OCI-LY1 (cell line): ENCODE results near the gene MYLK2.

ENCODE experiments used
- H2AFZ ChIP-seq: fragments of 200-600 bp; sonication (generic), shearing (Covaris generic); 2 replicates; pipeline ENCODE4 v1.6.0; 2014; ENCODE audit warnings: antibody characterized with exemption, mild to moderate bottlenecking, low read length
- H3F3A ChIP-seq: fragments of 200-600 bp; sonication (generic), shearing (Covaris generic); 2 replicates; pipeline ENCODE4 v1.6.0; 2014; ENCODE audit warnings: mild to moderate bottlenecking, antibody characterized with exemption, low read length, moderate library complexity; ENCODE audit not compliant: insufficient read depth
- H3K27ac ChIP-seq: fragments of 200-600 bp; sonication (generic); 2 replicates; pipeline ENCODE4 v1.5.1; 2014; ENCODE audit warnings: low read length, mixed run types, mild to moderate bottlenecking, low read depth; ENCODE audit not compliant: poor library complexity, severe bottlenecking
- H3K27me3 ChIP-seq: fragments of 200-600 bp; sonication (generic); 2 replicates; pipeline ENCODE4 v1.6.0; 2014; ENCODE audit warnings: antibody characterized with exemption, mild to moderate bottlenecking, low read length, moderate library complexity; ENCODE audit not compliant: insufficient read depth
- H3K36me3 ChIP-seq: fragments of 200-600 bp; sonication (generic); 2 replicates; pipeline ENCODE4 v1.6.1; 2014; ENCODE audit warnings: mild to moderate bottlenecking, antibody characterized with exemption, low read length, moderate library complexity, mixed read lengths; ENCODE audit not compliant: insufficient read depth
- H3K4me1 ChIP-seq: fragments of 200-600 bp; sonication (generic); 2 replicates; pipeline ENCODE4 v1.5.1; 2014; ENCODE audit warnings: mild to moderate bottlenecking, low read length, moderate library complexity; ENCODE audit not compliant: insufficient read depth, severe bottlenecking
- H3K4me2 ChIP-seq: fragments of 200-600 bp; sonication (generic), shearing (Covaris generic); 2 replicates; pipeline ENCODE4 v1.6.1; 2014; ENCODE audit warnings: low read length
- H3K4me3 ChIP-seq: fragments of 200-600 bp; sonication (generic); 2 replicates; pipeline ENCODE4 v1.5.1; 2014; ENCODE audit warnings: low read length, low read depth, mild to moderate bottlenecking, mixed read lengths; ENCODE audit not compliant: poor library complexity, severe bottlenecking
- H3K79me2 ChIP-seq: fragments of 200-600 bp; shearing (Covaris generic); 2 replicates; pipeline ENCODE4 v1.6.1; 2016; ENCODE audit warnings: mixed run types, low read length, mixed read lengths; ENCODE audit not compliant: insufficient read depth
- H3K9ac ChIP-seq: fragments of 200-600 bp; sonication (generic), shearing (Covaris generic); 2 replicates; pipeline ENCODE4 v1.6.1; 2014; ENCODE audit warnings: mild to moderate bottlenecking, low read length, mixed read lengths
- H3K9me2 ChIP-seq: fragments of 200-600 bp; sonication (generic), shearing (Covaris generic); 2 replicates; pipeline ENCODE4 v1.6.1; 2014; ENCODE audit warnings: low read depth, mild to moderate bottlenecking, low read length, mixed read lengths
- H3K9me3 ChIP-seq: fragments of 200-600 bp; shearing (Covaris generic); 2 replicates; pipeline ENCODE4 v1.6.1; 2014; ENCODE audit warnings: low read length, mixed read lengths
- H4K20me1 ChIP-seq: fragments of 200-600 bp; sonication (generic), shearing (Covaris generic); 2 replicates; pipeline ENCODE4 v1.6.0; 2016; ENCODE audit warnings: mild to moderate bottlenecking, low read length; ENCODE audit not compliant: insufficient read depth
- EZH2 ChIP-seq: fragments of 200-600 bp; sonication (generic), shearing (Covaris generic); IDR thresholded peaks from 2 replicates; pipeline ENCODE4 v1.8.0; 2017; ENCODE audit warnings: borderline replicate concordance, mixed run types, mild to moderate bottlenecking, antibody characterized with exemption, low read length, moderate library complexity, mixed read lengths
- TF ChIP-seq, protein P1 (sequence below): fragments of 200-600 bp; sonication (generic), shearing (Covaris generic); IDR thresholded peaks from 2 replicates; pipeline ENCODE4 v1.5.1; 2017; ENCODE audit warnings: mild to moderate bottlenecking, antibody characterized with exemption, low read length, moderate library complexity, mixed read lengths

MYLK2 gene

DNA sequence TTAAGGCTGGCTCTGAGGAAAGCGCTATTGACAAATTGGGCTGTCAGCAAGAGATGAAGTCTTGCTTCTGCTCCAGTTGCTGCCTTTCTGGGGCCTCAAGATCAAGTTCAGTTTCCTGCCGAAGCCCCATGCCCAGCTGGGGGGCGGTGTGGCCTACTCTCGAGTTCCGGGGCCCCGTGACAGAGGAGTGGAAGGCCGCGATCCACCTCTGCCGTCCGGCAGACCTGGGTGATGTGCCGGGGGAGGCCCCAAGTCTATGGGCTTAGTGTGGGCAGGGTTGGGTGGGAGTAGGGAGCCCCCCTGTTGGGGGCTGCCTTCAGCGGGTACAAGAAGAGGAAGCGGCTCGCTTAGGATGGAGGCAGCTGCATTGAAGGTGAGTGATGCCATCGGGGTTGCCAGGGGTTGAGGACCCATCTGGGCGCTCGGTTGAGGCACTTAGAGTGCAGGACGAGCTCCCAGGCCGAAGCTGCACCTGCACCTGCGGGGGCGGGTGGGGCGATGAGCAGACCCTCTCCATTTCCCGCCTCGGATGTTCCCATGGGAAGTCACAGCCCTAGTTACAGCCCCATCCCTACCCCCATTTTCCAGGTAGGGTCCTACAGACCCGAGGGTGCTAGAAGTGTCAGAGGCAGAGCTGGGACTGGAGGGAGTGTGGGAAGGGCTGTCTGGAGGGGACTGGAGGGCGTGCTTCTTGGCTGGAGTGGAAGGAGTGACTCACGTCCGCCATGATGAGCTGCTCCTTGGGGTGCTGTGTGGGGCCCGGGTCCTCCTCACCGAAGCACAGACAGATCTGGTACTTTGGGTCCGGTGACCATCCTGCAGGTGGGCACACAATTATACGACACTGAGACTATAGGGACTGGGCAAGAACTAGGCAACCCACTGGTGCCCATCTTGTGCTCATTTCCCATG, 29.2 kb downstream of the MYLK2 start:
- Histone ChIP-seq H3K9ac (no peak overlapping the region), H3K27me3 (peaks cover 5% of the 10 kb centered on the region; the same call in 1 of the 2 replicates), H3K79me2 (no peaks in the 10 kb centered on the region), H3K9me3 (no peaks in the 10 kb centered on the region), H2AFZ (no peak overlapping the region), H3F3A (no peaks in the 10 kb centered on the region), H4K20me1 (no peaks in the 10 kb centered on the region), H3K4me1 (no peaks in the 10 kb centered on the region), H3K4me3 (no peak overlapping the region), H3K9me2 (no peaks in the 10 kb centered on the region), H3K27ac (no peak overlapping the region), H3K36me3 (no peaks in the 10 kb centered on the region), H3K4me2 (no peak overlapping the region)
- no peak for TF ChIP-seq EZH2

DNA sequence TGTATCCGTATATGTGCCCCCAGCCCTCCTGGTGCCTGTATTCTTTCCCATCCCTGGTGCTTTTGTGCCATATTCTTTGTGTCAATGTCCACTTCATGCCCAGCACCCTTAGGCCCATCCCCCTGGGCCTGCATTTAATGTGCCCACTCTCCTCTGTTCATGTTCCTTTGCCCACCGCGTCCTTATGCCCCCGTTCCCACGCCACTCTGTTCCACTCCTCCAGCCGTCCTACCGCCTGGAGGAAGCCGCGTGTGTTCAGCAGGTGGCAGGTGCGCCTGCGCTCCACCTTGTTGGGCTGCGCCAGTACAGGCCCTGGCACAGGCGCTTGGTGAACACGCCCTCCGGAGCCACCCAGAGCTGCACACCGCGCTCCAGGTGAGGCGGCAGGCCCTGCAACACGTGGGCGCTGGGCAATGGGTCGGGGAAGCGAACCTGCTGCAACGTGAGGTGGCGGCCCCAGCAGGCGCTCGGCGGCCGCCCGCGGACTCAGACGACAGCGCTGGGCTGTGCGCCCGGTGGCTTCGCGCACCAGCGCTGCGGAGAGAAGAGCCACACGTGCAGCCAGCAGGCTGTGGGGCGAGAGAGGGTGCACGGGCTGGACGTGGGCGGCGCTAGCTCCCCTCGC, 30.3 kb downstream of the MYLK2 start:
- Histone ChIP-seq H3F3A (no peaks in the 10 kb centered on the region), H3K36me3 (no peaks in the 10 kb centered on the region), H3K9me3 (no peaks in the 10 kb centered on the region), H3K4me3 (no peak overlapping the region), H3K4me2 (no peak overlapping the region), H4K20me1 (no peaks in the 10 kb centered on the region), H3K9me2 (no peaks in the 10 kb centered on the region), H2AFZ (no peak overlapping the region), H3K9ac (no peak overlapping the region), H3K27me3 (peaks cover 5% of the 10 kb centered on the region; the same call in 1 of the 2 replicates), H3K4me1 (no peaks in the 10 kb centered on the region), H3K27ac (no peak overlapping the region), H3K79me2 (no peaks in the 10 kb centered on the region)
- TF ChIP-seq, protein P1, sequence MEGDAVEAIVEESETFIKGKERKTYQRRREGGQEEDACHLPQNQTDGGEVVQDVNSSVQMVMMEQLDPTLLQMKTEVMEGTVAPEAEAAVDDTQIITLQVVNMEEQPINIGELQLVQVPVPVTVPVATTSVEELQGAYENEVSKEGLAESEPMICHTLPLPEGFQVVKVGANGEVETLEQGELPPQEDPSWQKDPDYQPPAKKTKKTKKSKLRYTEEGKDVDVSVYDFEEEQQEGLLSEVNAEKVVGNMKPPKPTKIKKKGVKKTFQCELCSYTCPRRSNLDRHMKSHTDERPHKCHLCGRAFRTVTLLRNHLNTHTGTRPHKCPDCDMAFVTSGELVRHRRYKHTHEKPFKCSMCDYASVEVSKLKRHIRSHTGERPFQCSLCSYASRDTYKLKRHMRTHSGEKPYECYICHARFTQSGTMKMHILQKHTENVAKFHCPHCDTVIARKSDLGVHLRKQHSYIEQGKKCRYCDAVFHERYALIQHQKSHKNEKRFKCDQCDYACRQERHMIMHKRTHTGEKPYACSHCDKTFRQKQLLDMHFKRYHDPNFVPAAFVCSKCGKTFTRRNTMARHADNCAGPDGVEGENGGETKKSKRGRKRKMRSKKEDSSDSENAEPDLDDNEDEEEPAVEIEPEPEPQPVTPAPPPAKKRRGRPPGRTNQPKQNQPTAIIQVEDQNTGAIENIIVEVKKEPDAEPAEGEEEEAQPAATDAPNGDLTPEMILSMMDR: no peak
- no peak for TF ChIP-seq EZH2

DNA sequence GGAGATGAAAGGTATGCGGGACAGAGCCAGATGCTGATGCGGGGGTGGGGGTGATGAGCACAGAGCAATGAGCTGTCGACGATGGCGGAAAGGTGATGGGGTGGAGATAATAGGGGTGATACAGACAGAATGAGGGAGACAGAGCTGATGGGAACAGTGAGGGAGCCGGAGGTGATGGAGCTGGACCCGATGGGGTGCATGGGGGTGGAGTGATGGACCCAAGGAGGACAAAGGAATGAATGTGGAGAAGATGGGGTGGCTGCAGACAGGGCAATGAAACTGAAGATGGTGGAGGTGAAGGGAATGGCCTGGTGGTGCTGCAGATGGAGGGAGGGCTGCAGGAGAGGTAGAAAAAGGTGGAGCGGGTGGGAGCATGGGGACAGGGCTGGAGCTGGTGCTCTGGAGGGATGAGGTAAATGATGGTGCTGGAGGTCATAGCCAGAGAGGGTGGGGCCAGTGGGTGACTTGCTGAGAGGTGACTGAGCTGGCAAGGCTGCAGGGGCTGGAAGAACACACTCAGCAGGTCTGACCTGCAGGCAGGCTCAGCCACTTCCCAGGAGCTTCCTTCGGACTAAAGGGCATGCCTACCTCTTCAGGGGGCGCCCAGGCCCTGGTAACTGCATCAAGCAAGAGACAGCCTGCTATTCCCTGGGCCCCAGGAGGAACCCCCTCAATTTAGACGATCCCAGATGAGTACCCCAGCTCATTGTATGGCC, 32.2 kb downstream of the MYLK2 start:
- Histone ChIP-seq H3K36me3 (no peaks in the 10 kb centered on the region), H3K27me3 (peaks cover 5% of the 10 kb centered on the region; the same call in 1 of the 2 replicates), H3F3A (no peaks in the 10 kb centered on the region), H3K4me3 (no peak overlapping the region), H2AFZ (no peak overlapping the region), H3K9me2 (no peaks in the 10 kb centered on the region), H4K20me1 (no peaks in the 10 kb centered on the region), H3K4me2 (no peak overlapping the region), H3K27ac (no peak overlapping the region), H3K4me1 (no peaks in the 10 kb centered on the region), H3K9ac (no peak overlapping the region), H3K79me2 (no peaks in the 10 kb centered on the region), H3K9me3 (no peaks in the 10 kb centered on the region)
- no peak for TF ChIP-seq EZH2
- TF ChIP-seq, protein P1: no peak
